Gastrocnemius medialis (tissue), 4 donors: ENCODE data around the gene GC.

Source experiments
- POLR2A ChIP-seq, 2 donors: fragments of 450-650 bp; IDR thresholded peaks; one replicate each; pipeline ENCODE4 v1.6.1; 2017; ENCODE audit warnings: antibody characterized with exemption in 2 of 2, mild to moderate bottlenecking in 2 of 2, moderate library complexity in 2 of 2
- TF ChIP-seq, protein P1 (sequence below), 5 experiments: fragments of 450-650 bp in 3 of 5; fragments of 200-600 bp in 2 of 5; sonication (generic) in 2 of 5; IDR thresholded peaks in 4 of 5; conservative IDR thresholded peaks in 1 of 5; 1 replicate in 4 of 5; 2 replicates in 1 of 5; pipeline ENCODE4 v1.5.1; 2016 to 2019; ENCODE audit warnings: antibody characterized with exemption in 5 of 5, mild to moderate bottlenecking in 3 of 5, moderate library complexity in 3 of 5

DNA sequence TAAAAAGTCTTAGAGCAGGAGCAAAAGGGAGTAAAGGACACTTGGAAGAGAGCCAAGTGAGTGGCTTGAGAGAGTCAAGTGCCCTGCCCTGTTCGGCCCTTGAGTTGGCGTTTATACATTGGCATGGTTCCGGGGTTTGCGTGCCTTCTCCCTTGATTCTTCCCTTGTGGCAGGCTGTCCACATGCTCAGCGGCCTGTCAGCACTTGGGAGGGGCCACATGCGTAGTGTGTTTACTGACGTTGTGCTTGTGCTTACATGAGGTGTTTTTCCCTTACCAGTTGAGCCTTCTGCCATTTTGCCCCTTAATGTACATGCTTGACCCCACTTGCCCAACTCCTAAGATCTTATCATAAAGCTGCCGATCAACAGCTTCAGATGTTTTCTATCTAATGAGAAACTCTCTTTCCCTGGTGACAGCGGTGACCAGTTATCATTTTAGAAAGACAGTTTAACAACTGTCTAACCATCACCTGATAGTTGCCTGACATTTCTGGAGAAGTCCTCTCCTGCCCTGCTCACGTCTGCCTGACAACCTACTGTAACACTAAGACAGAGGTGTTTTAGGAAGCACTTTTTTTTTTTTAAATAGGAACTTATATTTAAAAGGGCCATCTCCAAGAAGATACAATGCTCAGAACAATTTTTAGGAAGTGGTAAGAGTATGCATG is 49.5 kb upstream of the GC start:
- TF ChIP-seq, protein P1, sequence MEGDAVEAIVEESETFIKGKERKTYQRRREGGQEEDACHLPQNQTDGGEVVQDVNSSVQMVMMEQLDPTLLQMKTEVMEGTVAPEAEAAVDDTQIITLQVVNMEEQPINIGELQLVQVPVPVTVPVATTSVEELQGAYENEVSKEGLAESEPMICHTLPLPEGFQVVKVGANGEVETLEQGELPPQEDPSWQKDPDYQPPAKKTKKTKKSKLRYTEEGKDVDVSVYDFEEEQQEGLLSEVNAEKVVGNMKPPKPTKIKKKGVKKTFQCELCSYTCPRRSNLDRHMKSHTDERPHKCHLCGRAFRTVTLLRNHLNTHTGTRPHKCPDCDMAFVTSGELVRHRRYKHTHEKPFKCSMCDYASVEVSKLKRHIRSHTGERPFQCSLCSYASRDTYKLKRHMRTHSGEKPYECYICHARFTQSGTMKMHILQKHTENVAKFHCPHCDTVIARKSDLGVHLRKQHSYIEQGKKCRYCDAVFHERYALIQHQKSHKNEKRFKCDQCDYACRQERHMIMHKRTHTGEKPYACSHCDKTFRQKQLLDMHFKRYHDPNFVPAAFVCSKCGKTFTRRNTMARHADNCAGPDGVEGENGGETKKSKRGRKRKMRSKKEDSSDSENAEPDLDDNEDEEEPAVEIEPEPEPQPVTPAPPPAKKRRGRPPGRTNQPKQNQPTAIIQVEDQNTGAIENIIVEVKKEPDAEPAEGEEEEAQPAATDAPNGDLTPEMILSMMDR (IDR thresholded peaks at IDR 0.05 in 4 of 5, conservative IDR thresholded peaks at IDR 0.05 in 1 of 5) = no peak
- TF ChIP-seq POLR2A (IDR thresholded peaks at IDR 0.05) = no peak
